BLaER1 (cell line): ENCODE results near the gene RANGRF.
"Not testable (repeated sequence)": the region's sequence is repeated elsewhere in the genome, so short reads cannot be mapped to it uniquely, and the experiment has no call there.

Experiments
- H3K27ac ChIP-seq: shearing (Covaris generic); formaldehyde crosslinking; 2 replicates; pipeline ENCODE4 v1.8.1; 2022
- H3K27me3 ChIP-seq: shearing (Covaris generic); formaldehyde crosslinking; 2 replicates; pipeline ENCODE4 v1.8.1; 2022
- H3K36me3 ChIP-seq: shearing (Covaris generic); formaldehyde crosslinking; 2 replicates; pipeline ENCODE4 v1.8.1; 2022
- H3K4me1 ChIP-seq: shearing (Covaris generic); formaldehyde crosslinking; 2 replicates; pipeline ENCODE4 v1.8.1; 2022
- H3K4me2 ChIP-seq: shearing (Covaris generic); formaldehyde crosslinking; 2 replicates; pipeline ENCODE4 v1.8.1; 2022
- H3K4me3 ChIP-seq: shearing (Covaris generic); formaldehyde crosslinking; 2 replicates; pipeline ENCODE4 v1.8.1; 2022
- H3K9ac ChIP-seq: shearing (Covaris generic); formaldehyde crosslinking; 2 replicates; pipeline ENCODE4 v1.8.1; 2022
- H3K9me3 ChIP-seq: shearing (Covaris generic); formaldehyde crosslinking; 2 replicates; pipeline ENCODE4 v1.8.1; 2022
- H4K20me1 ChIP-seq: shearing (Covaris generic); formaldehyde crosslinking; 2 replicates; pipeline ENCODE4 v1.8.1; 2022
- Cebpa-rat ChIP-seq: shearing (Covaris generic); IDR thresholded peaks from 2 replicates; pipeline ENCODE4 v1.8.1; 2022

RANGRF gene, protein sequence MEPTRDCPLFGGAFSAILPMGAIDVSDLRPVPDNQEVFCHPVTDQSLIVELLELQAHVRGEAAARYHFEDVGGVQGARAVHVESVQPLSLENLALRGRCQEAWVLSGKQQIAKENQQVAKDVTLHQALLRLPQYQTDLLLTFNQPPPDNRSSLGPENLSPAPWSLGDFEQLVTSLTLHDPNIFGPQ

DNA sequence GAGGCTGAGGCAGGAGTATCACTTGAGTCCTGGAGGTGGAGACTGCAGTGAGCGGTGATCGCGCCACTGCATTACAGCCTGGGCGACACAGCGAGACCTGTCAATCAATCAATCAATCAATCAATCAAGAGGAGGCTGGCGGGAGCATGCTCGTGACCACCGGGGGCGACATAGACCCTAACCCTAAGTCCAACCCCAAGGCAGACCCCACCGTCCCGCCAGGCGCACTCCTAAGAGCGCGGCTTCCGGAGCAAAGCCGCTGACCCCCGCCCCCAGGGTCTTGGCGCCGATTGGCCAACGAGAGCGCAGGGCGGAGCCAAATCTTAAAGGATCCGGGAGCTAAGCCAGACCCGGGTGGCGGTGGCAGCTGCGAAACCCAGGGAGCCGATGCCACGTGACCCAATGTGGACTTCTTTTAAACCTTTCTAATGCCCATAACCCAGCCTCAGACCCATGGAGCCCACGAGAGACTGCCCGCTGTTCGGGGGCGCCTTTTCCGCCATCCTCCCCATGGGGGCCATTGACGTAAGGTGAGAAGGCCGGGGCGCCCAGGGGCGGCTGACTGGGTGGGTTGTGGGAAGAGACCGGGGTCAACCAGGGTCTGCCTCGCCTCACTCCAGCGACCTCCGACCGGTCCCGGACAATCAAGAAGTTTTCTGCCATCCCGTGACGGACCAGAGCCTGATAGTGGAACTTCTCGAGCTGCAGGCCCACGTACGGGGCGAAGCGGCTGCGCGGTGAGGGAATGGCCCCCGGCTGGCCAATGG lies at the start of gene RANGRF:
Gene RANGRF, plus strand, starts transcription at position 335 of the 767 bp plus-strand sequence. Its CDS starts 119 bp downstream, at position 454.
- Histone ChIP-seq H3K27me3 (no peaks in the 10 kb centered on the region), H3K27ac (peak within 1 kb of the TSS; percentile 86), H3K4me1 (peaks cover 48% of the 10 kb centered on the region), H3K4me3 (peak within 1 kb of the TSS; percentile 86), H3K4me2 (peak within 1 kb of the TSS; percentile 98), H3K9ac (peak within 1 kb of the TSS; percentile 88), H4K20me1 (no peaks in the 10 kb centered on the region), H3K9me3 (no peaks in the 10 kb centered on the region), H3K36me3 (0 out of 2 replicates have a peak, but pooled peaks cover 10% of the 10 kb centered on the region)
- no peak for TF ChIP-seq Cebpa-rat

DNA sequence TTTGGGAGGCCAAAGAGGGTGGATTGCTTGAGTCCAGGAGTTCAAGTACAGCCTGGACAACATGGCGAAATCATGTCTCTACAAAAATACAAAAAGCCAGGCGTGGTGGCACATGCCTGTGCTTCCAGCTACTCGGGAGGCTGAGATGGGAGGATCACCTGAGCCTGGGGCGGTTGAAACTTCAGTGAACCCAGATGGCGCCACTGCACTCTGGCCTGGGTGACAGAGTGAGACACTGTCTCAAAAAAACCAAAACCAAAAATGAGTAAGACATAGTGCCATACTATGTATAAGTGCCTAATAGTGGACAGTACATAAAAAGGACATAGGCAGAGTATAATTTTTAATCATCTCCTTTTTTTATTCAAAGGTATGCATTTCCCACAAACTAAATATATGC lies 44.6 kb upstream of the RANGRF start:
- Histone ChIP-seq H3K4me3 (no peak overlapping the region), H3K27ac (no peak overlapping the region), H3K27me3 (no peaks in the 10 kb centered on the region), H3K36me3 (peaks cover 71% of the 10 kb centered on the region), H3K4me1 (peaks cover 15% of the 10 kb centered on the region), H4K20me1 (peaks cover 11% of the 10 kb centered on the region; the same call in 1 of the 2 replicates), H3K4me2 (no peak overlapping the region), H3K9me3 (no peaks in the 10 kb centered on the region), H3K9ac (no peak overlapping the region)
- TF ChIP-seq Cebpa-rat: no peak

DNA sequence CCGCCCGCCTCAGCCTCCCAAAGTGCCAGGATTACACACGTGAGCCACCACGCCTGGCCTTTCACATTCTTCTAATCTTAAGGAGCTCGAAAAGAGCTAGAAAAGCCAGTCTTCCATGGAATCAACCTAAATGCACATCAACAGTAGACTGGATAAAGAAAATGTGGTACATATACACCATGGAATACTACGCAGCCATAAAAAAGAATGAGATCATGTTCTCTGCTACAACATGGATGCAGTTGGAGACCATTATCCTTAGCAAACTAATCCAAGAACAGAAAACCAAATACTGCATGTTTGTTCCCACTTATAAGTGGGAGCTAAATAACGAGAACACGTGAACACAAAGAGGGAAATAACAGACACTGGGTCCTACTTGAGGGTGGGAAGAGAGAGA lies 43.7 kb upstream of the RANGRF start:
- Histone ChIP-seq H3K9ac (no peak overlapping the region), H3K4me2 (no peak overlapping the region), H3K4me3 (no peak overlapping the region), H3K27ac (no peak overlapping the region), H3K36me3 (peaks cover 61% of the 10 kb centered on the region), H3K27me3 (no peaks in the 10 kb centered on the region), H4K20me1 (peaks cover 11% of the 10 kb centered on the region; the same call in 1 of the 2 replicates), H3K4me1 (peaks cover 17% of the 10 kb centered on the region), H3K9me3 (no peaks in the 10 kb centered on the region)
- no peak for TF ChIP-seq Cebpa-rat

DNA sequence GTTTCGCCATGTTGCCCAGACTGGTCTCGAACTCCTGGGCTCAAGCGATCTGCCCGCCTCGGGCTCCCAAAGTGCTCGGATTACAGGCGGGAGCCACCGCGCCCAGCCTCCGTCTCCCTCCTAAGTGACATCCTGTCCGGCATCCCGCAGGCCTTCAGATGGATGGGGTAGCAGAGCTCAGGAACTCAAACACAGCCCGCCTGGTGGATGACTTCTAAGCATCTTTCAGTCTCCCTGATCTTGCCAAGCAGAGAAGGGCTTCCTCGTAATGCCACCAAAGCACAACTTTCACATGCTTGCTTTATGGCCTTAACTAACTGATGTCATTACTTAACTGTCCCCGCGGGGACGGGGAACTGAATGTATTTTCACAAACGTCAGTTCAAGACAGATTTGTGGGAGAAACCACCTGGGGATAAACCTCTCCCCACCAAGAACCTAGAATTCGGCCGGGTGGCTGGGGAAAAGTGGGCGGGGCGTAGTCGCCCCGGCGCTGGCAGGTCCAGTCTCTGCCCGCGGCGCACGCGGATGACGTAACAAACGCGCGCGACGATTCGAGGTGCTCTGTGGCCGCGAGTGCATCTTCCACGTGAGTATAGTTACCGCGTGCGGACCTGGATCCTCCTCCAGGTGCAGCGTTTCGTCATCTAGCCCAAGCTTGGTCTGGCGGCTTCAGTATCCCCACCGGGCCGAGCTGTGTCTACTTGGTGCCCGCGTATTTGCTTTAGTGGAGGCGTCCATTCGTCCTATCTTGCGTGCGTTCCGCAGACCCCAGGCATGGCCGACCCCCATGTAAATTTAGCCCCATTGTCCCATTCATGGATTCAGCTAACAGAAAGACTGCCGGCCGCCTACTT lies 39.5 kb upstream of the RANGRF start, which contains the start of gene PFAS:
Gene PFAS, plus strand, starts transcription at position 539 of the 857 bp plus-strand sequence. CDS start 4,649 bp downstream, outside the sequence.
- Histone ChIP-seq H3K4me3 (peak within 1 kb of the TSS; percentile 80), H3K9ac (peak within 1 kb of the TSS; percentile 98), H3K27me3 (no peaks in the 10 kb centered on the region), H4K20me1 (peaks cover 14% of the 10 kb centered on the region; the same call in 1 of the 2 replicates), H3K36me3 (peaks cover 38% of the 10 kb centered on the region), H3K27ac (peak within 1 kb of the TSS; percentile 99), H3K9me3 (no peaks in the 10 kb centered on the region), H3K4me1 (peaks cover 33% of the 10 kb centered on the region), H3K4me2 (peak within 1 kb of the TSS; percentile 96)
- TF ChIP-seq Cebpa-rat: 0 out of 2 replicates have a peak, but pooled peaks have one; percentile 26

DNA sequence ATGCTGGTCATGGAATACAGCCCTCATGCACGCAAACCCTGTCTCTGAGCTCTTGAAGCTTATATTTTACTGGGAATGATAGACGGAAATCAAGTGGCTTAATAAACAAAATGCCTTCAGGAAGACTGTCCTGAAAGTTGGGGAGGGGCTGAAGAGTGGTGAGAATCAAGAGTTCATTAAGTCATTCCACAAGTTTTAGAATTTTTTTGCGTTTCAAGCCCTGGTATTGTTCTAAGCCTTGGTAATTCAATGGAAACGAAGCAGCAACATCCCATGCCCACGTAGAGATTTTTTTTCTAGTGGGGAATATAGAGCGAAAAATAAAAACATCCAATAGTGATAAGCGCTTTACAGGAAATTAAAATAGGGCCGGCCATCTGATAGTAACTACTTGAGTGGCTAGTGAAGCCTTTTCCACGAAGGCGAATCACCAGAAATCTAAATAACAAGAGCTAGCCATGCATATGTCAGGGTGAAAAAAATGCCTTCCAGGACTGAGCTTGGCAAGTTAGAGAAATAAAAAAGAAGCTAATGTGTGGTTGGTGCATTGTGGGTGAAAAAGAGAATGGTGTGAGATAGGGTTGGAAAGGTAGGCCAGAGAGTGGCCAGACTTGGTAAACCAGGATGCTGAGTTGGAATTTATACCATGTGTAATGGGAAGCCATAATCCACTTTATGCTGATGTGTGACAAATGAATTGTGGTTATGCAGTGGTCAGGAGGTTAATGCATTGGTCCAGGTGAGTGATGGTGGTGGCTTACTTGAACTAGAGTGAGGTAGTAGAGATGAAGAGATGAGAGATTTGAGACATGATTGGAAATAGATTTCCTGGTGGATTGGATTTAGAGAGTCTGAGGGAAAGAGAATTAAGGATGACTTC lies 38.6 kb upstream of the RANGRF start:
- Histone ChIP-seq H3K36me3 (peaks cover 38% of the 10 kb centered on the region), H3K4me3 (peak overlapping the region; percentile 80), H3K4me2 (peak overlapping the region; percentile 96), H3K9me3 (no peaks in the 10 kb centered on the region), H3K4me1 (peaks cover 33% of the 10 kb centered on the region), H4K20me1 (peaks cover 22% of the 10 kb centered on the region), H3K27me3 (no peaks in the 10 kb centered on the region), H3K27ac (peak overlapping the region; percentile 99), H3K9ac (peak overlapping the region; percentile 98)
- no peak for TF ChIP-seq Cebpa-rat

DNA sequence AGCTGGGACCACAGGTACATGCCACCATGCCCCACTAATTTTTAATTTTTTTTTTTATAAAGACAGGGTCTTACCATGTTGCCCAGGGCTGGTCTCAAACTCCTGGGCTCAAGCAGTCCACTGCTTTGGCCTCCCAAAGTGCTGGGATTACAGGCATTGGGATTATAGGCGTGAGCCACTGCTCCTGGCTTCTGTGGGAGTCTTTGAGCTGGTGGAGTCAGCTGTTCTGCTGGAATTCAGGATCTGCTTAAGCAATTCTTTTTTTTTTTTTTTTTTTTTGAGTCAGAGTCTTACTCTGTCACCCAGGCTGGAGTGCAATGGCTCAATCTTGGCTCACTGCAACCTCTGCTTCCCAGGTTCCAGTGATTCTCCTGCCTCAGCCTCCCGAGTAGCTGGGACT lies 37.1 kb upstream of the RANGRF start:
- H3K9me3 ChIP-seq, H3K27me3 ChIP-seq, H3K4me3 ChIP-seq, H3K9ac ChIP-seq, H3K27ac ChIP-seq, H3K4me2 ChIP-seq: not testable (repeated sequence)
- Histone ChIP-seq H3K36me3 (peaks cover 42% of the 10 kb centered on the region), H4K20me1 (peaks cover 28% of the 10 kb centered on the region), H3K4me1 (peaks cover 22% of the 10 kb centered on the region)

DNA sequence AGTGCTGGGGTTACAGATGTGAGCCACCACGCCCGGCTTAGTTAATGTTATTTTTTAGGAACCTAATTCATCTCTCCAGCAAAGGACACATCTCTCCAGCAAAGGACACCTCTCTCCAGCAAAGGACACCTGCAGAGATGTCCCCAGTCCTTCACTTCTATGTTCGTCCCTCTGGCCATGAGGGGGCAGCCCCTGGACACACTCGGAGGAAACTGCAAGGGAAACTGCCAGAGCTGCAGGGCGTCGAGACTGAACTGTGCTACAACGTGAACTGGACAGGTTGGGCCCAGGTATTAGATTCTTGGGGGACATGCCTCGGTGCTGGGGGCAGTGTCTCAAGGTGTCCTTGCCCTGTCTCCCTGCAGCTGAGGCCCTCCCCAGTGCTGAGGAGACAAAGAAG lies 34.7 kb upstream of the RANGRF start:
- peaks cover 34% of the 10 kb centered on the region for H4K20me1 ChIP-seq
- no peak for TF ChIP-seq Cebpa-rat
- no peak overlapping the region for H3K4me3 ChIP-seq
- H3K4me2 ChIP-seq: no peak overlapping the region
- H3K9ac ChIP-seq: no peak overlapping the region
- no peak overlapping the region for H3K27ac ChIP-seq
- H3K9me3 ChIP-seq: no peaks in the 10 kb centered on the region
- H3K4me1 ChIP-seq: peaks cover 18% of the 10 kb centered on the region
- peaks cover 66% of the 10 kb centered on the region for H3K36me3 ChIP-seq
- H3K27me3 ChIP-seq: no peaks in the 10 kb centered on the region

DNA sequence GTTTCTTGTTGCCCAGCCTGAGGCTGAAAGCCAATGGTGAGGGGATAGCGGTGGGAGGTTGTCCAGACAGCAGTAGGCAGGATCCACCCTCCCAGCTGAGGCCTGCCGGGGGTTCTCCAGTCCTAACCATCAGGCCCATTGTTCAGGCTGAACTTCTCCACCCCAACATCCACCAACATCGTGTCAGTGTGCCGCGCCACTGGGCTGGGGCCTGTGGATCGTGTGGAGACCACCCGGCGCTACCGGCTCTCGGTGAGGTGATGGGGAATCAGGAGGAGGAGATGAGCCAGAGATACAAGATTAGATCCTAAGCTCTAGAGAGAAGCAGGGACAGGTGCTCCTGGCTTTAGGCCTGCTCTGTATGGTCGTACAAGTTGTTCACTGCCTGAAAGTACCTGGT lies 33.6 kb upstream of the RANGRF start:
- Histone ChIP-seq H3K4me2 (no peak overlapping the region), H3K27me3 (no peaks in the 10 kb centered on the region), H3K4me1 (peaks cover 15% of the 10 kb centered on the region), H3K9ac (no peak overlapping the region), H4K20me1 (peaks cover 34% of the 10 kb centered on the region), H3K36me3 (peaks cover 77% of the 10 kb centered on the region), H3K4me3 (no peak overlapping the region), H3K27ac (no peak overlapping the region), H3K9me3 (no peaks in the 10 kb centered on the region)
- no peak for TF ChIP-seq Cebpa-rat

DNA sequence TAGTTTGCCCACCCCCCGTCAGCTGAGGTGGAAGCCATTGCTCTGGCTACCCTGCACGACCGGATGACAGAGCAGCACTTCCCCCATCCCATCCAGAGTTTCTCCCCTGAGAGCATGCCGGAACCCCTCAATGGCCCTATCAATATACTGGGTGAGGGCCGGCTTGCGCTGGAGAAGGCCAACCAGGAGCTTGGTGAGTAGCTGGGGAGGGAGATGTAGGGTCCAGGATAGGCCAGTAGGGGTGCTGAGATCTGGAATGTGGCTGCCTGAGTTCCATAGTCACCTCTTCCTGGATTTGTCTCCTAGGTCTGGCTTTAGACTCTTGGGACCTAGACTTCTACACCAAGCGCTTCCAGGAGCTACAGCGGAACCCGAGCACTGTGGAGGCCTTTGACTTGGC lies 33.0 kb upstream of the RANGRF start:
- Histone ChIP-seq H4K20me1 (peaks cover 34% of the 10 kb centered on the region), H3K4me2 (no peak overlapping the region), H3K27me3 (no peaks in the 10 kb centered on the region), H3K36me3 (peaks cover 83% of the 10 kb centered on the region), H3K4me3 (no peak overlapping the region), H3K9me3 (no peaks in the 10 kb centered on the region), H3K9ac (no peak overlapping the region), H3K27ac (no peak overlapping the region), H3K4me1 (peaks cover 9% of the 10 kb centered on the region)
- no peak for TF ChIP-seq Cebpa-rat
